PC-3 (cell line): Measurements from ENCODE around the gene PLPPR2.

Experiments
- EZH2 ChIP-seq: fragments of 300-600 bp; sonication (generic); IDR thresholded peaks from one replicate; pipeline ENCODE4 v1.6.1; 2017; ENCODE audit warnings: antibody characterized with exemption, mild to moderate bottlenecking, low read length; ENCODE audit not compliant: unreplicated experiment
- TF ChIP-seq, protein P1 (sequence below): fragments of 300-600 bp; sonication (generic); conservative IDR thresholded peaks from 2 replicates; pipeline ENCODE4 v1.5.1; 2017; ENCODE audit warnings: antibody characterized with exemption, low read depth, mild to moderate bottlenecking, low read length

GRCh38 chr19:11324748-11325389, 30.4 kb upstream of the PLPPR2 start:
- TF ChIP-seq, protein P1, sequence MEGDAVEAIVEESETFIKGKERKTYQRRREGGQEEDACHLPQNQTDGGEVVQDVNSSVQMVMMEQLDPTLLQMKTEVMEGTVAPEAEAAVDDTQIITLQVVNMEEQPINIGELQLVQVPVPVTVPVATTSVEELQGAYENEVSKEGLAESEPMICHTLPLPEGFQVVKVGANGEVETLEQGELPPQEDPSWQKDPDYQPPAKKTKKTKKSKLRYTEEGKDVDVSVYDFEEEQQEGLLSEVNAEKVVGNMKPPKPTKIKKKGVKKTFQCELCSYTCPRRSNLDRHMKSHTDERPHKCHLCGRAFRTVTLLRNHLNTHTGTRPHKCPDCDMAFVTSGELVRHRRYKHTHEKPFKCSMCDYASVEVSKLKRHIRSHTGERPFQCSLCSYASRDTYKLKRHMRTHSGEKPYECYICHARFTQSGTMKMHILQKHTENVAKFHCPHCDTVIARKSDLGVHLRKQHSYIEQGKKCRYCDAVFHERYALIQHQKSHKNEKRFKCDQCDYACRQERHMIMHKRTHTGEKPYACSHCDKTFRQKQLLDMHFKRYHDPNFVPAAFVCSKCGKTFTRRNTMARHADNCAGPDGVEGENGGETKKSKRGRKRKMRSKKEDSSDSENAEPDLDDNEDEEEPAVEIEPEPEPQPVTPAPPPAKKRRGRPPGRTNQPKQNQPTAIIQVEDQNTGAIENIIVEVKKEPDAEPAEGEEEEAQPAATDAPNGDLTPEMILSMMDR, result no peak
- no peak for TF ChIP-seq EZH2
